ENCODE measurements around the gene SBF2.

DNA sequence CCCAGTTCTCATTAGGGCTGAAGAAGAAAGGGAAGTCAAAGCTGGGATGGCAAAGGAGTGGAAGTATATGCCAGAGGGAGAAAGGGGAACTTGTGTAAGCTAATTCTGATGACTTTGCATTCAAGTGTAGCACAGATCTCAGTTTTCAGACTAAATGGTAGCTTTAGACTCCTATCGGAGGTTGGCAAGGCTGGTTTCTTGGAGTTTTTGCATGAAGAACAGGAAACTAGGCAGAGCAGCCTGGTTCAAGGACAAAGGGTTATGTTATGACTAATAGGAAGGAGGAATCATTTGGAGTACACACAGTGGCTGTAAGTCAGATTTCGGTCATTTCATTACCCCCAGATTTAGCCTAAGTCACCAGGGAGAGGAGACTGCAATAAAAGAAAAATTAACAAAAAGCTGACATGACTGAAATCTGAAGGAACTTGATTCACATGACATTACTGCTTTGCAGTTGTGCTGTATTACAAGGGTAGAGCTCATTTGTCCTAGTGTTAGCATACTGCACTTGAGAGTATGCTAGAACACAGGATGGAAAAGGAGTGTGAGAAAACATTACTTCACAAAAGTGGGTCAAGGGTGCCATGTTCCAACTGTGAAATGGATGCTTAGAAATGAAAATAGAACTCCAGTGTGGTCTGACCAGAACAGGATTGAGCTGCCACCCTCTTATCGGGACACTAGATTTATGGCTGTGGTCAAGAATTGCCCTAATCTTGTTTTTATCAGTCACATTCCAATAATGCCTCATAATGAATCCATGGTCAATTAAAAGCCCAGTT, 34.5 kb upstream of the SBF2 start:
- TF ChIP-seq CTCF (IDR thresholded peaks at IDR 0.05; ENCODE audit: low read depth, low read length, poor library complexity, severe bottlenecking) (no peak), EZH2phosphoT487 (IDR thresholded peaks at IDR 0.05; ENCODE audit: borderline replicate concordance, low read length) (no peak)
